Vagina (tissue), 2 donors: ENCODE measurements around the gene CPLANE2. TPM values are rescaled to one million over a fixed set of nuclear protein-coding genes. Genes with fewer than 3 reads are reported as not detected.

Experiments used
- DNase-seq, 2 donors: peaks; one replicate each; pipeline ENCODE4 v3.0.0-alpha.2; 2017; ENCODE audit errors: extremely low spot score in 2 of 2
- H3K27ac ChIP-seq: fragments of 200-600 bp; sonication (generic); one replicate; pipeline ENCODE4 v1.5.1; 2019
- H3K27me3 ChIP-seq: fragments of 200-600 bp; sonication (generic); one replicate; pipeline ENCODE4 v1.5.1; 2019
- H3K36me3 ChIP-seq, 2 donors: fragments of 200-600 bp; sonication (generic); one replicate each; pipeline ENCODE4 v1.5.1; 2017 to 2019
- H3K4me1 ChIP-seq: fragments of 200-600 bp; sonication (generic); one replicate; pipeline ENCODE4 v1.5.1; 2019
- H3K4me3 ChIP-seq, 2 donors: fragments of 200-600 bp; sonication (generic); 1 replicate in 1 of 2; 2 replicates in 1 of 2; pipeline ENCODE4 v1.5.1; 2016 to 2019
- H3K9me3 ChIP-seq: fragments of 200-600 bp; sonication (generic); one replicate; pipeline ENCODE4 v1.5.1; 2019
- CTCF ChIP-seq, 3 experiments: fragments of 450-650 bp in 2 of 3; fragments of 200-600 bp in 1 of 3; sonication (generic) in 1 of 3; IDR thresholded peaks; one replicate each; pipeline ENCODE4 v1.5.1; 2017 to 2019; ENCODE audit warnings: antibody characterized with exemption in 3 of 3, mild to moderate bottlenecking in 2 of 3, moderate library complexity in 2 of 3
- POLR2A ChIP-seq, 2 donors: fragments of 450-650 bp; IDR thresholded peaks; one replicate each; pipeline ENCODE4 v1.6.1; 2017; ENCODE audit warnings: antibody characterized with exemption in 2 of 2, mild to moderate bottlenecking in 2 of 2, moderate library complexity in 2 of 2
- POLR2AphosphoS5 ChIP-seq, 2 donors: sonication (generic); formaldehyde crosslinking; IDR thresholded peaks; one replicate each; pipeline ENCODE4 v1.9.0; 2017; ENCODE audit warnings: antibody characterized with exemption in 2 of 2, mild to moderate bottlenecking in 2 of 2, low read depth in 1 of 2; ENCODE audit not compliant: insufficient read depth in 1 of 2
- intact Hi-C: fragments of 100-400 bp; cut with DNase I; formaldehyde crosslinking; loops from one replicate; pipeline ENCODE4 v1.15.1; 2023
- total RNA-seq: library from RNA; depleted of rRNA; stranded (reverse); fragments of >200 nt; gene quantifications from one replicate; pipeline ENCODE4 v1.2.3, GENCODE V29; 2016

The CPLANE2 gene
- total RNA-seq, 1 donor from 2014 or later, result 1.2 TPM

GRCh38 chr1:16242556-16243214 lies 5.7 kb upstream of the CPLANE2 start:
- Histone ChIP-seq H3K9me3 (no peaks in the 10 kb centered on the region), H3K36me3 (no peaks in the 10 kb centered on the region), H3K4me1 (peaks cover 25% of the 10 kb centered on the region), H3K27ac (no peak overlapping the region), H3K4me3 (no peak overlapping the region), H3K27me3 (no peaks in the 10 kb centered on the region)
- intact Hi-C loops, result no loop called here
- TF ChIP-seq POLR2A (IDR thresholded peaks at IDR 0.05), result no peak
- no peak for TF ChIP-seq CTCF (IDR thresholded peaks at IDR 0.05)
- no peak for TF ChIP-seq POLR2AphosphoS5 (IDR thresholded peaks at IDR 0.05; ENCODE audit: insufficient read depth in 1 of 2, low read depth in 1 of 2)
- no peak for DNase-seq

GRCh38 chr1:16241221-16241708 lies 4.3 kb upstream of the CPLANE2 start:
- no peak for TF ChIP-seq POLR2A (IDR thresholded peaks at IDR 0.05)
- no peak for TF ChIP-seq POLR2AphosphoS5 (IDR thresholded peaks at IDR 0.05; ENCODE audit: insufficient read depth in 1 of 2, low read depth in 1 of 2)
- TF ChIP-seq CTCF (IDR thresholded peaks at IDR 0.05), result no peak
- DNase-seq, result no peak
- no peak overlapping the region for H3K27ac ChIP-seq

GRCh38 chr1:16239972-16240491 lies 3.0 kb upstream of the CPLANE2 start:
- TF ChIP-seq POLR2AphosphoS5 (IDR thresholded peaks at IDR 0.05; ENCODE audit: insufficient read depth in 1 of 2, low read depth in 1 of 2) (no peak), CTCF (IDR thresholded peaks at IDR 0.05) (no peak), POLR2A (IDR thresholded peaks at IDR 0.05) (no peak)
- no peak overlapping the region for H3K27ac ChIP-seq
- H3K4me3 ChIP-seq, result no peak overlapping the region
- no peaks in the 10 kb centered on the region for H3K9me3 ChIP-seq
- H3K36me3 ChIP-seq, result no peaks in the 10 kb centered on the region
- intact Hi-C loops, result no loop called here
- no peak for DNase-seq
- H3K4me1 ChIP-seq, result peaks cover 36% of the 10 kb centered on the region
- H3K27me3 ChIP-seq, result no peaks in the 10 kb centered on the region

More at GRCh38 chr1:16241221-16241708, 4.3 kb upstream of the CPLANE2 start:
- no peaks in the 10 kb centered on the region for H3K36me3 ChIP-seq
- H3K27me3 ChIP-seq, result no peaks in the 10 kb centered on the region
- intact Hi-C loops, result no loop called here
- H3K4me1 ChIP-seq, result peaks cover 26% of the 10 kb centered on the region
- no peaks in the 10 kb centered on the region for H3K9me3 ChIP-seq
- H3K4me3 ChIP-seq, result no peak overlapping the region

- H3K36me3 ChIP-seq, result no peaks in the 10 kb centered on the region
- H3K9me3 ChIP-seq, result no peaks in the 10 kb centered on the region
- peak overlapping the region; percentile 66 to 74 for H3K4me3 ChIP-seq
- no peak for DNase-seq
- TF ChIP-seq POLR2A (IDR thresholded peaks at IDR 0.05), result no peak
- H3K27me3 ChIP-seq, result no peaks in the 10 kb centered on the region
- intact Hi-C loops, result no loop called here
- H3K4me1 ChIP-seq, result peaks cover 26% of the 10 kb centered on the region
- H3K27ac ChIP-seq, result peak overlapping the region; percentile 95
Measured at GRCh38 chr1:16237343-16237830, 404 bp upstream of the CPLANE2 start.

GRCh38 chr1:16235944-16236510 lies 956 bp downstream of the CPLANE2 start:
- intact Hi-C loops, result no loop called here

More at GRCh38 chr1:16235944-16236510, 956 bp downstream of the CPLANE2 start:
- Histone ChIP-seq H3K27ac (peak overlapping the region; percentile 95), H3K9me3 (no peaks in the 10 kb centered on the region), H3K4me1 (peaks cover 26% of the 10 kb centered on the region), H3K4me3 (peak overlapping the region; percentile 66 to 74), H3K27me3 (no peaks in the 10 kb centered on the region), H3K36me3 (no peaks in the 10 kb centered on the region)
- no peak for DNase-seq
- no peak for TF ChIP-seq POLR2A (IDR thresholded peaks at IDR 0.05)
- peak in 1 of 2 donors; percentile 57 for TF ChIP-seq POLR2AphosphoS5 (IDR thresholded peaks at IDR 0.05; ENCODE audit: insufficient read depth in 1 of 2, low read depth in 1 of 2)
